ENCODE results near the gene RHOF. TPM values are rescaled to one million over a fixed set of nuclear protein-coding genes. Genes with fewer than 3 reads are reported as not detected.

Gene RHOF
- total and polyA plus RNA-seq, 7 experiments from 2014 or later, result 69.2 to 164 (median 123) TPM

DNA sequence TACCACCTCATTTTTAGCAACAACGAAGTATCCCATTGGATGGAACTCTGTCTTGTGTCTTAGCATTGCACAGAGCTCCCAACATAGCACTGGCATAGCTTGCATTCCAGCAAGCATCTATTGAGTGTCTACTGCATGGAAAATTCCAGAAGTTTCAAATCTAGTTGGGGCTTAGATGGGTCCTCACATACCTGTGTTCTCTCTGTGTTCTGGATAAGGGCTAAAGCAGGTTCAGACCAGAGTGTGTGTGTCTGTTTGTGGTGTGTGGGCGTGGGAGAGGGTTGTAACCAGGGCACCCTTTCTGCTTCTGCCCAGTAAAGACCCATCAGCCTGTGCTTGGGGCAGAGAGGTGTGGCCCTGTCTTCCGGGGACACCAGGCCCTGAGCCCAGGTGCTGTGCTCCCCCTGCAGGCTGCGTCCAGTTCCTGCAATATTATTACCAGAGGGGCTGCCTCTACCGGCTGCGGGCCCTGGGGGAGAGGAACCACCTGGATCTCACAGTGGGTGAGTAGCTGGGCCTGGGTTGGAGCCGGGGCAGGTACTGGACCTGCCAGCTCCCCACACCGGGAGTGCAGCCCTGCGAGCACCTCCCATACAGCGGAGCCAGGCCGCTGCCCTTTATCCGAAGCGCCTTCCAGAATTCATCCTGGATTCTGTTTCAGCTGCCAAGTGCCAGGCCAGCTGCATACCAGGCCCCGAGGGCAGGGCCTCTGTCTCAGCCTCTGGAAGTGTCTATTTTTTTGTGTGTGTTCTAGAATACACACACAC is 20.3 kb downstream of the RHOF start:
- H3K27me3 ChIP-seq (ENCODE audit: control insufficient read depth in 2 of 2, insufficient read depth in 2 of 2, low read length in 2 of 2), result no peaks in the 10 kb centered on the region
- POLR2A ChIA-PET, result interaction anchor here (0.5 to 33.4 kb wide), 3 partner anchors 27 to 120 kb away, joined by 4 to 1941 read pairs (median 4); partner anchors contain the start of genes RHOF and SETD1B
- no peak overlapping the region for H3K27ac ChIP-seq (ENCODE audit: low read depth, low read length)
- peak; percentile 64 to 79 (median 75) for DNase-seq
- Mint-ChIP-seq H3K4me1 (peaks cover 3 to 15% (median 10%) of the 10 kb centered on the region in 7 donors), H3K27ac (peak overlapping the region in 8 of 9 donors; percentile 15 to 88 (median 59)), H3K4me3 (no peak overlapping the region), H3K9me3 (no peaks in the 10 kb centered on the region), H3K36me3 (no peaks in the 10 kb centered on the region), H3K27me3 (no peaks in the 10 kb centered on the region)
- peaks cover 14 to 16% of the 10 kb centered on the region in 2 donors for H3K4me1 ChIP-seq (ENCODE audit: control insufficient read depth in 2 of 2, insufficient read depth in 2 of 2, low read length in 2 of 2)
- ATAC-seq, result peak; percentile 91
- intact Hi-C loops (cut with micrococcal nuclease), result loop anchor here (1.0 to 2.0 kb wide), 5 partner anchors 61 to 438 kb away; partner anchors contain the start of gene TMEM120B (in 2 of the 2)
- CTCF ChIA-PET, result interaction anchor here (0.5 to 16.9 kb wide), 18 partner anchors 9 to 1264 kb away, joined by 3 to 325 read pairs (median 5); partner anchors contain the start of gene RHOF
- no peak overlapping the region for H3K4me3 ChIP-seq (ENCODE audit: low read length)
- no peaks in the 10 kb centered on the region for H3K36me3 ChIP-seq (ENCODE audit: control insufficient read depth in 2 of 3, insufficient read depth in 3 of 3, low read length in 3 of 3)
- no peaks in the 10 kb centered on the region for H3K9me3 ChIP-seq (ENCODE audit: control insufficient read depth in 2 of 3, low read length in 3 of 3)

DNA sequence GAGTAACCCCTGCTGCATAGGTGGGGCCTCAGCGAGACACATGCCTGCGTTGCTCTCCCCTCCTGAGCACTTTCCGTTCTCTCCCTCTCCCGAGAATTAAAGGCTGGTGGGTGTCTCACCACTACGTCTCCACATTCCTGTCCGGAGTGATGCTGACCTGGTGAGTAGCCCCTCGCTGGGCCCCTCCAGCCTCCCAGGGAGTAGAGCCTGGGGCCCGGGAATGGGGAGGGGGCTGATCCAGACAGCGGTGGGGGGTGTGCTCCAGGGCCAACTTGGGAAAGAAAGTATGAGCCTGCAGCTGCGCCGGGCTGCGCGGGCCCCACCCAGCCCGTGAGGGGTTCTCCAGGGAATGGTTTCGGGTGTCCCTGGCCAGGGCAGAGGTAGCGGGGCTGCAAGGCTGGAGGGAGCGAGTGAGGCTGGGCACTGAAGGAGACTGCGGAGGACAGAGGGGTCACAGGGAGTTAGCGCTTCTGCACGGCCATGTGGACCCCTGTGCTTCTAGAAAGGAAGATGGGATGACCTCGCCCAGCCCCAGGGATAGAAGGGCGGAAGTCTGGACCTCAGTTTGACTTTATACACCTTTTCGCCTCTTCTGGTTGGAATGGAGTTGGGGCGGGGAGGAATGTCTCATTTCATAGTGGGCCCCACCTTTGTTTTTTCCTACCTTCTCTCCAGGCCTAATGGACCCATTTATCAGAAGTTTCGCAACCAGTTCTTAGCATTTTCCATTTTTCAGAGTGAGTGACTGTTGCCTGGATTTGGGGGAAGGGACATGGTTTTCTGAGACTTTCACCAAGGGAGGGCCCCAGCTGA is 22.5 kb downstream of the RHOF start:
- ATAC-seq, result no peak
- H3K4me3 Mint-ChIP-seq, result no peak overlapping the region
- intact Hi-C loops (cut with micrococcal nuclease), result no loop called here
- H3K9me3 ChIP-seq (ENCODE audit: control insufficient read depth in 2 of 3, low read length in 3 of 3), result no peaks in the 10 kb centered on the region
- H3K9me3 Mint-ChIP-seq, result no peaks in the 10 kb centered on the region
- no peaks in the 10 kb centered on the region for H3K36me3 Mint-ChIP-seq
- H3K4me1 Mint-ChIP-seq, result peaks cover under 1 to 11% (median 7%) of the 10 kb centered on the region in 7 donors
- no peaks in the 10 kb centered on the region for H3K27me3 ChIP-seq (ENCODE audit: control insufficient read depth in 2 of 2, insufficient read depth in 2 of 2, low read length in 2 of 2)
- no peak overlapping the region for H3K27ac Mint-ChIP-seq
- H3K4me1 ChIP-seq (ENCODE audit: control insufficient read depth in 2 of 2, insufficient read depth in 2 of 2, low read length in 2 of 2), result peaks cover 9 to 11% of the 10 kb centered on the region in 2 donors
- DNase-seq, result no peak
- ChIA-PET CTCF (interaction anchor here (16.9 kb wide), 1 partner anchor 23 kb away, joined by 325 read pairs; the partner anchor contains the start of gene RHOF), POLR2A (interaction anchor here (33.4 kb wide), 1 partner anchor 29 kb away, joined by 1941 read pairs; the partner anchor contains the start of genes RHOF and SETD1B)
- H3K27ac ChIP-seq (ENCODE audit: low read depth, low read length), result no peak overlapping the region
- H3K4me3 ChIP-seq (ENCODE audit: low read length), result no peak overlapping the region
- H3K27me3 Mint-ChIP-seq, result no peaks in the 10 kb centered on the region
- no peaks in the 10 kb centered on the region for H3K36me3 ChIP-seq (ENCODE audit: control insufficient read depth in 2 of 3, insufficient read depth in 3 of 3, low read length in 3 of 3)

DNA sequence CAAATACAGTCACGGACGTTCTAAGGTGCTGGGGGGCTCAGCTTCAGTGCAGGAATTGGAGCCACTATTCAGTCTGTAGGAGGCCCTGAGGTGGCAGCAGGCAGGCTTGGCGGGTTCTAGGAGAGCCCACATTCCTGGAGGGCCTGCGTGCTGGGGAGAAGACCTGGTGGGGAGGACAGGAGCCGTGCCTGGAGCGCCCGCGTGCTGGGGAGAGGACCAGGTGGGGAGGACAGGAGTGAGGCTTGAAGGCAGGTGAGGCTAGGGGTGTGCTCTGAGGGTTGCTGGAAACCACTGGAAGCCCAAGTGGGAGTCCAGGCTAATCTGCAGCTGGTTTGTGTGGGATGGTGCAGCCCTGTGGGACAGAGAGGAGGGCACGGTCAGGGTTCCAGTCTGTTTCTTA is 23.1 kb downstream of the RHOF start:
- Mint-ChIP-seq H3K4me1 (peaks cover 0 to 11% (median 7%) of the 10 kb centered on the region in 7 donors), H3K9me3 (no peaks in the 10 kb centered on the region), H3K27me3 (no peaks in the 10 kb centered on the region), H3K27ac (no peak overlapping the region), H3K4me3 (no peak overlapping the region), H3K36me3 (no peaks in the 10 kb centered on the region)
- DNase-seq, result no peak
- H3K27me3 ChIP-seq (ENCODE audit: control insufficient read depth in 2 of 2, insufficient read depth in 2 of 2, low read length in 2 of 2), result no peaks in the 10 kb centered on the region
- ChIA-PET POLR2A (no interaction called here), CTCF (no interaction called here)
- H3K9me3 ChIP-seq (ENCODE audit: control insufficient read depth in 2 of 3, low read length in 3 of 3), result no peaks in the 10 kb centered on the region
- intact Hi-C loops (cut with micrococcal nuclease), result no loop called here
- peaks cover 7 to 8% of the 10 kb centered on the region in 2 donors for H3K4me1 ChIP-seq (ENCODE audit: control insufficient read depth in 2 of 2, insufficient read depth in 2 of 2, low read length in 2 of 2)
- H3K27ac ChIP-seq (ENCODE audit: low read depth, low read length), result no peak overlapping the region
- no peak for ATAC-seq
- no peaks in the 10 kb centered on the region for H3K36me3 ChIP-seq (ENCODE audit: control insufficient read depth in 2 of 3, insufficient read depth in 3 of 3, low read length in 3 of 3)
- H3K4me3 ChIP-seq (ENCODE audit: low read length), result no peak overlapping the region

DNA sequence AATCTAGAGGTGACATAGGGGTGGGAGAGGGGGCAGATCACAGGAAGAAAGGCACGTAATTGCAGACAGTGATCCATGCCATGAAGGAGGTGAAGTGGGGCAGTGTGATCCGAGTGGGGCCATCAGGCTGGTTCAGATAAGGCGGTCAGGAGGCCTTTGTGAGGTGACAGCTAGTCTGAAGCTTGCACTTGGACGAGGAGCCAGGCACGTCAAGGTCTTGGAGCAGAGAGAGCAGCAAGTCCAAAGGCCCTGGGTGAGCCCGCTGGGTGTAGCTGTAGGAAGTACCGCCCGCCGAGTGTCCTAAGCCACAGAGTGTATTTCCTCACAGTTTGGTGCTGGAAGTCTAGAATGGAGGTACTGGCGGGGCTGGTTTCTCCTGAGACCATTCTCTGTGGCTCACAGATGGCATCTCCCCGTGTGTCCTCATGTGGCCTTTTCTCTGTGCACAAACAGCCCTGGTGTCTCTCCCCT is 23.6 kb downstream of the RHOF start:
- DNase-seq (no peak), ATAC-seq (no peak)
- no peaks in the 10 kb centered on the region for H3K36me3 ChIP-seq (ENCODE audit: control insufficient read depth in 2 of 3, insufficient read depth in 3 of 3, low read length in 3 of 3)
- intact Hi-C loops (cut with micrococcal nuclease), result no loop called here
- H3K27me3 ChIP-seq (ENCODE audit: control insufficient read depth in 2 of 2, insufficient read depth in 2 of 2, low read length in 2 of 2), result no peaks in the 10 kb centered on the region
- Mint-ChIP-seq H3K4me3 (no peak overlapping the region), H3K27me3 (no peaks in the 10 kb centered on the region), H3K4me1 (peaks cover 0 to 11% (median 7%) of the 10 kb centered on the region in 7 donors), H3K9me3 (no peaks in the 10 kb centered on the region), H3K36me3 (no peaks in the 10 kb centered on the region), H3K27ac (peak overlapping the region in 1 of 9 donors; percentile 72)
- H3K4me1 ChIP-seq (ENCODE audit: control insufficient read depth in 2 of 2, insufficient read depth in 2 of 2, low read length in 2 of 2), result peaks cover 7 to 8% of the 10 kb centered on the region in 2 donors
- ChIA-PET CTCF (interaction anchor here (0.5 to 0.8 kb wide), 2 partner anchors 25 to 49 kb away, joined by 4 to 5 read pairs; no protein-coding TSS in a partner anchor), POLR2A (no interaction called here)
- no peak overlapping the region for H3K4me3 ChIP-seq (ENCODE audit: low read length)
- no peak overlapping the region for H3K27ac ChIP-seq (ENCODE audit: low read depth, low read length)
- no peaks in the 10 kb centered on the region for H3K9me3 ChIP-seq (ENCODE audit: control insufficient read depth in 2 of 3, low read length in 3 of 3)

DNA sequence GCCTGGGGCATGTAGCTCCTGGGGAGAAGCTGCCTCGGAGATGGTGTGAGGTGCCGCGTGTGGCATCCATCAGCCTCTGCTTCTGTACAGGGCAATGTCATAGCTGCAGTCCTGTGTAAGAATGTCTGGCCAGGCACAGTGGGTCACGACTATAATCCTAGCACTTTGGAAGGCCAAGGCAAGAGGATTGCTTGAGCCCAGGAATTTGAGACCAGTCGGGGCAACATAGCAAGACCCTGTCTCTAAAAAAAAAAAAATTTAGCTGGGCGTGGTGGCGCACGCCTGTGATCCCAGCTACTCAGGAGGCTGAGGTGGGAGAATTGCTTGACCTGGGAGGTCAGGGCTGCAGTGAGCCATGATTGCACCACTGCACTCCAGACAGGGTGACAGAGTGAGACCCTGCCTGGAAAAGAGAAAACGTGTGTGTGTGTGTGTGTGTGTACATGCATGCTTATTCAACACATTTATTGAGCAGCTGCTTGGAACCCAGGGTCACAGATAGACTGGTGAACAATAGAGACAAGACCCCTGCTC is 24.1 kb downstream of the RHOF start:
- Histone ChIP-seq H3K27me3 (ENCODE audit: control insufficient read depth in 2 of 2, insufficient read depth in 2 of 2, low read length in 2 of 2) (no peaks in the 10 kb centered on the region), H3K27ac (ENCODE audit: low read depth, low read length) (no peak overlapping the region), H3K4me3 (ENCODE audit: low read length) (no peak overlapping the region), H3K4me1 (ENCODE audit: control insufficient read depth in 2 of 2, insufficient read depth in 2 of 2, low read length in 2 of 2) (peaks cover 7 to 8% of the 10 kb centered on the region in 2 donors), H3K36me3 (ENCODE audit: control insufficient read depth in 2 of 3, insufficient read depth in 3 of 3, low read length in 3 of 3) (no peaks in the 10 kb centered on the region), H3K9me3 (ENCODE audit: control insufficient read depth in 2 of 3, low read length in 3 of 3) (no peaks in the 10 kb centered on the region)
- DNase-seq (no peak), ATAC-seq (no peak)
- intact Hi-C loops (cut with micrococcal nuclease), result no loop called here
- no peaks in the 10 kb centered on the region for H3K27me3 Mint-ChIP-seq
- H3K9me3 Mint-ChIP-seq, result no peaks in the 10 kb centered on the region
- ChIA-PET CTCF (interaction anchor here (0.5 to 1.2 kb wide), 3 partner anchors 25 to 74 kb away, joined by 3 to 5 read pairs (median 4); no protein-coding TSS in a partner anchor), POLR2A (no interaction called here)
- H3K4me3 Mint-ChIP-seq, result no peak overlapping the region
- H3K27ac Mint-ChIP-seq, result peak overlapping the region in 1 of 9 donors; percentile 72
- H3K4me1 Mint-ChIP-seq, result peaks cover 0 to 11% (median 7%) of the 10 kb centered on the region in 7 donors
- no peaks in the 10 kb centered on the region for H3K36me3 Mint-ChIP-seq

DNA sequence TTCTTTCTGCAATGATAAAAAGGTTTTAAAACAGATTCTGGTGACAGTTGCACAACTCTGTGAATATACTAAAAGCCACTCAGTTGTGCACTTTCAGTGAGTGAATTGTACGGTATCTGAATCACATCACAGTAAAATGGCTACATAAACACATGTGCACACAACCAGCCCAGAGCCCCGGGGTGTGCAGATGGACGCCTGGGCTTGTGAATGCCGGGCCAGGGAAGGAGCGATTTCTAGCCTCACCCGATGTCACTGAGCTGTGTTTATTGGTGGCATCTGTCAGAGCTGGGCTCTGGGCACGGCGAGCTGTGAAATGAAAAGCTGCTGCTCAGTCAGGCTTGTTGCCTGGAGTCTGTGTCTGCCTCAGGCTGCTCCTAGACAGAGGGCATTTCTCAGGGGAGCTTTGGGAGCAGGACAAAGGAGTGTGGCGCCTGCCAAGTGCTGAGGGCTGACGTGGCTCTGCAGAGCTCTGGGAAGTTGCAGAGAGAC is 25.9 kb downstream of the RHOF start:
- ChIA-PET CTCF (interaction anchor here (0.7 kb wide), 1 partner anchor 66 kb away, joined by 5 read pairs; no protein-coding TSS in a partner anchor), POLR2A (no interaction called here)
- no peak overlapping the region for H3K27ac Mint-ChIP-seq
- DNase-seq (no peak), ATAC-seq (no peak)
- no peaks in the 10 kb centered on the region for H3K27me3 Mint-ChIP-seq
- no peaks in the 10 kb centered on the region for H3K4me1 Mint-ChIP-seq
- Histone ChIP-seq H3K27ac (ENCODE audit: low read depth, low read length) (no peak overlapping the region), H3K36me3 (ENCODE audit: control insufficient read depth in 2 of 3, insufficient read depth in 3 of 3, low read length in 3 of 3) (no peaks in the 10 kb centered on the region), H3K9me3 (ENCODE audit: control insufficient read depth in 2 of 3, low read length in 3 of 3) (no peaks in the 10 kb centered on the region), H3K4me1 (ENCODE audit: control insufficient read depth in 2 of 2, insufficient read depth in 2 of 2, low read length in 2 of 2) (no peaks in the 10 kb centered on the region), H3K4me3 (ENCODE audit: low read length) (no peak overlapping the region), H3K27me3 (ENCODE audit: control insufficient read depth in 2 of 2, insufficient read depth in 2 of 2, low read length in 2 of 2) (no peaks in the 10 kb centered on the region)
- intact Hi-C loops (cut with micrococcal nuclease), result no loop called here
- H3K9me3 Mint-ChIP-seq, result no peaks in the 10 kb centered on the region
- H3K36me3 Mint-ChIP-seq, result peaks cover 0 to 3% (median 0%) of the 10 kb centered on the region in 5 donors
- H3K4me3 Mint-ChIP-seq, result no peak overlapping the region
